Islet precursor cell (in vitro differentiated cells): ENCODE data around the gene D2HGDH.
"Not testable (repeated sequence)": the region's sequence is repeated elsewhere in the genome, so short reads cannot be mapped to it uniquely, and the experiment has no call there.

Experiments used
- DNase-seq: peaks from one replicate; pipeline ENCODE4 v3.0.0-alpha.2; 2018

D2HGDH gene

GRCh38 chr2:241726459-241726858 lies 8.0 kb upstream of the D2HGDH start:
- DNase-seq: no peak

GRCh38 chr2:241728000-241728399 lies 6.4 kb upstream of the D2HGDH start:
- DNase-seq: no peak

GRCh38 chr2:241728627-241729026 lies 5.8 kb upstream of the D2HGDH start:
- no peak for DNase-seq

- no peak for DNase-seq
Measured at GRCh38 chr2:241729868-241730267, 4.6 kb upstream of the D2HGDH start.

GRCh38 chr2:241730671-241731293 lies 3.6 kb upstream of the D2HGDH start:
- DNase-seq: no peak

- DNase-seq: peak; percentile 76
Measured at GRCh38 chr2:241732513-241733186, 1.8 kb upstream of the D2HGDH start.

GRCh38 chr2:241733391-241734207 lies 831 bp upstream of the D2HGDH start:
- peak; percentile 69 for DNase-seq

- no peak for DNase-seq
Measured at GRCh38 chr2:241734208-241734466, 293 bp upstream of the D2HGDH start.

GRCh38 chr2:241736111-241736510 lies 1.7 kb downstream of the D2HGDH start:
- DNase-seq: no peak

GRCh38 chr2:241738040-241738686 lies 3.7 kb downstream of the D2HGDH start:
- DNase-seq: no peak

GRCh38 chr2:241739177-241739576 lies 4.7 kb downstream of the D2HGDH start:
- no peak for DNase-seq

- DNase-seq: no peak
Measured at GRCh38 chr2:241739651-241740050, 5.2 kb downstream of the D2HGDH start.

GRCh38 chr2:241741016-241741415 lies 6.6 kb downstream of the D2HGDH start:
- DNase-seq: no peak

GRCh38 chr2:241742320-241742939 lies 8.0 kb downstream of the D2HGDH start:
- DNase-seq: no peak

- not testable (repeated sequence) for DNase-seq
Measured at GRCh38 chr2:241743008-241743407, 8.6 kb downstream of the D2HGDH start.

GRCh38 chr2:241743620-241744019 lies 9.2 kb downstream of the D2HGDH start:
- no peak for DNase-seq

- no peak for DNase-seq
Measured at GRCh38 chr2:241744028-241744754, 9.8 kb downstream of the D2HGDH start.

- DNase-seq: no peak
Measured at GRCh38 chr2:241745276-241745675, 10.8 kb downstream of the D2HGDH start.

GRCh38 chr2:241746084-241746483 lies 11.7 kb downstream of the D2HGDH start:
- no peak for DNase-seq

- no peak for DNase-seq
Measured at GRCh38 chr2:241748468-241749256, 14.2 kb downstream of the D2HGDH start.

- no peak for DNase-seq
Measured at GRCh38 chr2:241750076-241750840, 15.8 kb downstream of the D2HGDH start.
